Liver (tissue), 9 donors: ENCODE results near the gene TBX1. TPM values are rescaled to one million over a fixed set of nuclear protein-coding genes. Genes with fewer than 3 reads are reported as not detected.

Experiments used
- DNase-seq: peaks from one replicate; pipeline ENCODE4 v3.0.0-alpha.2; 2017; ENCODE audit warnings: low spot score
- H3K27ac ChIP-seq, 2 donors: one replicate each; pipeline ENCODE4 v1.7.0; 2013; ENCODE audit warnings: inconsistent platforms in 2 of 2, low read length in 2 of 2, control low read depth in 1 of 2, low read depth in 1 of 2, mild to moderate bottlenecking in 1 of 2
- H3K27me3 ChIP-seq, 4 donors: one replicate each; pipeline versions ENCODE4 v1.6.1 to v1.7.0; 2013; ENCODE audit warnings: low read length in 3 of 4, inconsistent platforms in 1 of 4, mild to moderate bottlenecking in 1 of 4, moderate library complexity in 1 of 4; ENCODE audit not compliant: control insufficient read depth in 4 of 4, insufficient read depth in 4 of 4
- H3K36me3 ChIP-seq, 4 donors: one replicate each; pipeline versions ENCODE4 v1.6.1 to v1.7.0; 2013; ENCODE audit warnings: low read length in 3 of 4, mild to moderate bottlenecking in 3 of 4, low read depth in 1 of 4, moderate library complexity in 1 of 4; ENCODE audit not compliant: control insufficient read depth in 4 of 4, insufficient read depth in 3 of 4
- H3K4me1 ChIP-seq, 4 donors: one replicate each; pipeline versions ENCODE4 v1.6.1 to v1.7.0; 2013; ENCODE audit warnings: low read length in 3 of 4, mild to moderate bottlenecking in 3 of 4, moderate library complexity in 1 of 4; ENCODE audit not compliant: control insufficient read depth in 4 of 4, insufficient read depth in 4 of 4
- H3K4me3 ChIP-seq, 3 donors: one replicate each; pipeline versions ENCODE4 v1.6.1 to v1.7.0; 2013; ENCODE audit warnings: low read length in 3 of 3, control low read depth in 1 of 3, low read depth in 1 of 3, mild to moderate bottlenecking in 1 of 3
- H3K9ac ChIP-seq, 2 donors: one replicate each; pipeline ENCODE4 v1.7.0; 2013; ENCODE audit warnings: low read length in 2 of 2, mild to moderate bottlenecking in 2 of 2, moderate library complexity in 2 of 2, control low read depth in 1 of 2, low read depth in 1 of 2
- H3K9me3 ChIP-seq, 4 donors: one replicate each; pipeline versions ENCODE4 v1.6.1 to v1.7.0; 2013; ENCODE audit warnings: low read length in 3 of 4; ENCODE audit not compliant: control insufficient read depth in 4 of 4
- EGR1 ChIP-seq, 2 donors: IDR thresholded peaks; 2 replicates each; pipeline ENCODE4 v1.6.1; 2016 to 2018; ENCODE audit warnings: antibody characterized with exemption in 2 of 2, low read depth in 2 of 2
- FOXA1 ChIP-seq: IDR thresholded peaks from 2 replicates; pipeline ENCODE4 v1.6.1; 2016; ENCODE audit warnings: antibody characterized with exemption
- FOXA2 ChIP-seq: IDR thresholded peaks from 2 replicates; pipeline ENCODE4 v1.6.1; 2016; ENCODE audit warnings: antibody characterized with exemption
- GABPA ChIP-seq, 2 donors: IDR thresholded peaks in 1 of 2; conservative IDR thresholded peaks in 1 of 2; 2 replicates each; pipeline ENCODE4 v1.6.1; 2016; ENCODE audit warnings: antibody characterized with exemption in 2 of 2, mild to moderate bottlenecking in 1 of 2, moderate library complexity in 1 of 2
- HNF4A ChIP-seq, 2 donors: conservative IDR thresholded peaks; 2 replicates each; pipeline ENCODE4 v1.6.1; 2016; ENCODE audit warnings: antibody characterized with exemption in 2 of 2, mild to moderate bottlenecking in 2 of 2
- HNF4G ChIP-seq: IDR thresholded peaks from 2 replicates; pipeline ENCODE4 v1.6.1; 2016; ENCODE audit warnings: antibody characterized with exemption
- JUND ChIP-seq, 2 donors: IDR thresholded peaks; 2 replicates each; pipeline ENCODE4 v1.6.1; 2016; ENCODE audit warnings: antibody characterized with exemption in 2 of 2
- NR2F2 ChIP-seq: IDR thresholded peaks from 2 replicates; pipeline ENCODE4 v1.6.1; 2016; ENCODE audit warnings: antibody characterized with exemption
- RAD21 ChIP-seq, 2 donors: IDR thresholded peaks; 2 replicates each; pipeline ENCODE4 v1.6.1; 2016; ENCODE audit warnings: antibody characterized with exemption in 2 of 2, mild to moderate bottlenecking in 2 of 2
- RXRA ChIP-seq, 2 donors: IDR thresholded peaks; 2 replicates each; pipeline ENCODE4 v1.6.1; 2017 to 2018; ENCODE audit warnings: antibody characterized with exemption in 2 of 2, mild to moderate bottlenecking in 1 of 2
- SP1 ChIP-seq: IDR thresholded peaks from 2 replicates; pipeline ENCODE4 v1.6.1; 2018; ENCODE audit warnings: antibody characterized with exemption, mild to moderate bottlenecking
- TAF1 ChIP-seq: conservative IDR thresholded peaks from 2 replicates; pipeline ENCODE4 v1.6.1; 2016; ENCODE audit warnings: antibody characterized with exemption, mild to moderate bottlenecking
- YY1 ChIP-seq: IDR thresholded peaks from 2 replicates; pipeline ENCODE4 v1.6.1; 2016; ENCODE audit warnings: antibody characterized with exemption, mild to moderate bottlenecking
- WGBS: extraction: QIAGEN DNeasy Blood & Tissue Kit; methylation state at CpG from one replicate; pipeline ENCODE4 v1.1.7; 2013; 5-methylcytosine and 5-hydroxymethylcytosine counted together
- polyA plus RNA-seq, 2 donors: library from polyadenylated mRNA; stranded (reverse) in 1 of 2; unstranded in 1 of 2; fragments of 200-250 nt in 1 of 2; fragments of >200 nt in 1 of 2; fragmentation: Nextera tagmentation in 1 of 2; extraction: Ambion mirVana in 1 of 2; gene quantifications; one replicate each; pipeline versions ENCODE4 v1.2.1 to v1.2.3, GENCODE V29; 2013 to 2015
- total RNA-seq, 2 donors: library from RNA; depleted of rRNA; stranded (reverse); fragments of >200 nt; gene quantifications; one replicate each; pipeline ENCODE4 v1.2.3, GENCODE V29; 2014
- TF ChIP-seq, protein P1 (sequence below): IDR thresholded peaks from 2 replicates; pipeline ENCODE4 v1.6.1; 2016; ENCODE audit warnings: antibody characterized with exemption
- TF ChIP-seq, protein P2 (sequence below): IDR thresholded peaks from 2 replicates; pipeline ENCODE4 v1.6.1; 2016; ENCODE audit warnings: antibody characterized with exemption
- TF ChIP-seq, protein P3 (sequence below): IDR thresholded peaks from 2 replicates; pipeline ENCODE4 v1.6.1; 2016; ENCODE audit warnings: antibody characterized with exemption
- TF ChIP-seq, protein P4 (sequence below): fragments of 150-350 bp; IDR thresholded peaks from 2 replicates; pipeline ENCODE4 v1.5.1; 2017; ENCODE audit warnings: improper control_type of control experiment, low read depth, low read length; ENCODE audit not compliant: missing input control
- TF ChIP-seq, protein P5 (sequence below): IDR thresholded peaks from 2 replicates; pipeline ENCODE4 v1.6.1; 2016; ENCODE audit warnings: antibody characterized with exemption, mild to moderate bottlenecking
- donor health status: healthy.
- donor health status: healthy.
- donor health status: healthy.
- donor health status: healthy.
- donor health status: healthy.

The TBX1 gene
- total and polyA plus RNA-seq, 4 donors = 0.17 to 0.18 TPM; not detected in 2

DNA sequence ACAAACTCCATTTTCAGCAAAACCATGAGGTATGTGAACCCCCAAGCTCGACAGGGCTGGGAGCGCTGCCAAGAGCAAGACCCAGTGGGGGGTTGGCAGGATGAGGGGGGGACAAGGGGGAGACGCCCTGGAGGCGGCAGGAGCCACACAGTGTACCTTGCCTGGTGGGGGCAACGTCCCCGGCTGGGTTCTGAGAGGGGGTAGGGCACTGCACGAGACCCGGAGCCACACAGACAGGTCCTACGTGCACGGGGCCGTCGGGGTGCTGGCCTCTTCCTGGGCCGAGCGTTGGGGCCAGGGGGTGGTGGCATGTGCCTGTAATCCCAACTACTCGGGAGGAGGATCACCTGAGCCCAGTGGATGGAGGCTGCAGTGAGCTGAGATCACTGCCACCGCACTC lies 28.8 kb downstream of the TBX1 start (continued):
- TF ChIP-seq, protein P1, sequence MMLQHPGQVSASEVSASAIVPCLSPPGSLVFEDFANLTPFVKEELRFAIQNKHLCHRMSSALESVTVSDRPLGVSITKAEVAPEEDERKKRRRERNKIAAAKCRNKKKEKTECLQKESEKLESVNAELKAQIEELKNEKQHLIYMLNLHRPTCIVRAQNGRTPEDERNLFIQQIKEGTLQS = no peak
- TF ChIP-seq HNF4G = no peak
- TF ChIP-seq TAF1 = no peak
- TF ChIP-seq RAD21 (IDR thresholded peaks at IDR 0.05) = no peak
- no peak for TF ChIP-seq JUND (IDR thresholded peaks at IDR 0.05)
- TF ChIP-seq, protein P2, sequence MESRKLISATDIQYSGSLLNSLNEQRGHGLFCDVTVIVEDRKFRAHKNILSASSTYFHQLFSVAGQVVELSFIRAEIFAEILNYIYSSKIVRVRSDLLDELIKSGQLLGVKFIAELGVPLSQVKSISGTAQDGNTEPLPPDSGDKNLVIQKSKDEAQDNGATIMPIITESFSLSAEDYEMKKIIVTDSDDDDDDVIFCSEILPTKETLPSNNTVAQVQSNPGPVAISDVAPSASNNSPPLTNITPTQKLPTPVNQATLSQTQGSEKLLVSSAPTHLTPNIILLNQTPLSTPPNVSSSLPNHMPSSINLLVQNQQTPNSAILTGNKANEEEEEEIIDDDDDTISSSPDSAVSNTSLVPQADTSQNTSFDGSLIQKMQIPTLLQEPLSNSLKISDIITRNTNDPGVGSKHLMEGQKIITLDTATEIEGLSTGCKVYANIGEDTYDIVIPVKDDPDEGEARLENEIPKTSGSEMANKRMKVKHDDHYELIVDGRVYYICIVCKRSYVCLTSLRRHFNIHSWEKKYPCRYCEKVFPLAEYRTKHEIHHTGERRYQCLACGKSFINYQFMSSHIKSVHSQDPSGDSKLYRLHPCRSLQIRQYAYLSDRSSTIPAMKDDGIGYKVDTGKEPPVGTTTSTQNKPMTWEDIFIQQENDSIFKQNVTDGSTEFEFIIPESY = no peak

DNA sequence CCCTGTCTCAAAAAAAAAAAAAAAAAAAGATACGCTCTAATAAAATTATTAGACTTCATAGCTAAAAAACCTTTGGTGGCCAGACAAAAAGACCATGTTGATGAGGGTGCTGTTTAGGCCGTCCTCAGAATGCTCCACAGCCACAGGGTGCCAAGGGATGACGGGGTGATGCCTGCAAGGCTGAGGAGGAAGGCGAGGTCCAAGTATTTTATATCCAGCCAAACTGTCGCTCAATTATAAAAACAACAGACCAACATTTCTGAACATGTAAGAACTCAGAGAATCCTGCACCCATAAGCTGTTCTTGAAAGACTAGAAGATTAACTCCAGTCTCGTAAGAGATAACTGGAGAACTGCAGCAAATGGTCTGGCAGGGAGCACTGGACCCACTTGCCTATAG lies 29.2 kb downstream of the TBX1 start:
- no peak overlapping the region for H3K4me3 ChIP-seq
- no peak overlapping the region for H3K27ac ChIP-seq
- H3K4me1 ChIP-seq = no peaks in the 10 kb centered on the region
- no peak overlapping the region for H3K9ac ChIP-seq
- no peak for DNase-seq
- WGBS = 82% methylated on average over 6 of the region's 6 CpGs
- H3K36me3 ChIP-seq = no peaks in the 10 kb centered on the region
- no peak for TF ChIP-seq JUND (IDR thresholded peaks at IDR 0.05)
- no peak for TF ChIP-seq NR2F2
- TF ChIP-seq FOXA2 = no peak
- TF ChIP-seq, protein P3, sequence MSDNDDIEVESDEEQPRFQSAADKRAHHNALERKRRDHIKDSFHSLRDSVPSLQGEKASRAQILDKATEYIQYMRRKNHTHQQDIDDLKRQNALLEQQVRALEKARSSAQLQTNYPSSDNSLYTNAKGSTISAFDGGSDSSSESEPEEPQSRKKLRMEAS = no peak
- no peak for TF ChIP-seq RAD21 (IDR thresholded peaks at IDR 0.05)
- no peak for TF ChIP-seq YY1
- TF ChIP-seq SP1 = no peak
- no peak for TF ChIP-seq HNF4A (conservative IDR thresholded peaks at IDR 0.05)
- TF ChIP-seq, protein P4, sequence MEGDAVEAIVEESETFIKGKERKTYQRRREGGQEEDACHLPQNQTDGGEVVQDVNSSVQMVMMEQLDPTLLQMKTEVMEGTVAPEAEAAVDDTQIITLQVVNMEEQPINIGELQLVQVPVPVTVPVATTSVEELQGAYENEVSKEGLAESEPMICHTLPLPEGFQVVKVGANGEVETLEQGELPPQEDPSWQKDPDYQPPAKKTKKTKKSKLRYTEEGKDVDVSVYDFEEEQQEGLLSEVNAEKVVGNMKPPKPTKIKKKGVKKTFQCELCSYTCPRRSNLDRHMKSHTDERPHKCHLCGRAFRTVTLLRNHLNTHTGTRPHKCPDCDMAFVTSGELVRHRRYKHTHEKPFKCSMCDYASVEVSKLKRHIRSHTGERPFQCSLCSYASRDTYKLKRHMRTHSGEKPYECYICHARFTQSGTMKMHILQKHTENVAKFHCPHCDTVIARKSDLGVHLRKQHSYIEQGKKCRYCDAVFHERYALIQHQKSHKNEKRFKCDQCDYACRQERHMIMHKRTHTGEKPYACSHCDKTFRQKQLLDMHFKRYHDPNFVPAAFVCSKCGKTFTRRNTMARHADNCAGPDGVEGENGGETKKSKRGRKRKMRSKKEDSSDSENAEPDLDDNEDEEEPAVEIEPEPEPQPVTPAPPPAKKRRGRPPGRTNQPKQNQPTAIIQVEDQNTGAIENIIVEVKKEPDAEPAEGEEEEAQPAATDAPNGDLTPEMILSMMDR = no peak
- TF ChIP-seq, protein P1 = no peak
- no peak for TF ChIP-seq HNF4G
- TF ChIP-seq, protein P2 = no peak
- TF ChIP-seq FOXA1 = no peak
- no peak for TF ChIP-seq RXRA (IDR thresholded peaks at IDR 0.05)
- no peak for TF ChIP-seq EGR1 (IDR thresholded peaks at IDR 0.05; ENCODE audit: low read depth in 2 of 2)
- no peak for TF ChIP-seq TAF1
- TF ChIP-seq GABPA (IDR thresholded peaks at IDR 0.05 in 1 of 2, conservative IDR thresholded peaks at IDR 0.05 in 1 of 2) = no peak
- TF ChIP-seq, protein P5, sequence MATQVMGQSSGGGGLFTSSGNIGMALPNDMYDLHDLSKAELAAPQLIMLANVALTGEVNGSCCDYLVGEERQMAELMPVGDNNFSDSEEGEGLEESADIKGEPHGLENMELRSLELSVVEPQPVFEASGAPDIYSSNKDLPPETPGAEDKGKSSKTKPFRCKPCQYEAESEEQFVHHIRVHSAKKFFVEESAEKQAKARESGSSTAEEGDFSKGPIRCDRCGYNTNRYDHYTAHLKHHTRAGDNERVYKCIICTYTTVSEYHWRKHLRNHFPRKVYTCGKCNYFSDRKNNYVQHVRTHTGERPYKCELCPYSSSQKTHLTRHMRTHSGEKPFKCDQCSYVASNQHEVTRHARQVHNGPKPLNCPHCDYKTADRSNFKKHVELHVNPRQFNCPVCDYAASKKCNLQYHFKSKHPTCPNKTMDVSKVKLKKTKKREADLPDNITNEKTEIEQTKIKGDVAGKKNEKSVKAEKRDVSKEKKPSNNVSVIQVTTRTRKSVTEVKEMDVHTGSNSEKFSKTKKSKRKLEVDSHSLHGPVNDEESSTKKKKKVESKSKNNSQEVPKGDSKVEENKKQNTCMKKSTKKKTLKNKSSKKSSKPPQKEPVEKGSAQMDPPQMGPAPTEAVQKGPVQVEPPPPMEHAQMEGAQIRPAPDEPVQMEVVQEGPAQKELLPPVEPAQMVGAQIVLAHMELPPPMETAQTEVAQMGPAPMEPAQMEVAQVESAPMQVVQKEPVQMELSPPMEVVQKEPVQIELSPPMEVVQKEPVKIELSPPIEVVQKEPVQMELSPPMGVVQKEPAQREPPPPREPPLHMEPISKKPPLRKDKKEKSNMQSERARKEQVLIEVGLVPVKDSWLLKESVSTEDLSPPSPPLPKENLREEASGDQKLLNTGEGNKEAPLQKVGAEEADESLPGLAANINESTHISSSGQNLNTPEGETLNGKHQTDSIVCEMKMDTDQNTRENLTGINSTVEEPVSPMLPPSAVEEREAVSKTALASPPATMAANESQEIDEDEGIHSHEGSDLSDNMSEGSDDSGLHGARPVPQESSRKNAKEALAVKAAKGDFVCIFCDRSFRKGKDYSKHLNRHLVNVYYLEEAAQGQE = no peak
- no peaks in the 10 kb centered on the region for H3K27me3 ChIP-seq
- peaks cover 0 to 2% (median 0%) of the 10 kb centered on the region in 4 donors for H3K9me3 ChIP-seq
